H1 (cell line): Measurements from ENCODE around the gene ZNG1F. TPM values are rescaled to one million over a fixed set of nuclear protein-coding genes. Genes with fewer than 3 reads are reported as not detected.

Experiments
- CTCF ChIA-PET: fragments of 300-600 bp; sonication (Branson Sonifier 250); formaldehyde crosslinking; loops from one replicate; lab custom pipeline; 2021; ENCODE audit not compliant: partially characterized antibody; lab: Charles Lee
- POLR2A ChIA-PET: fragments of 300-600 bp; sonication (Branson Sonifier 250); formaldehyde crosslinking; loops from one replicate; lab custom pipeline; 2021; ENCODE audit warnings: inconsistent platforms; ENCODE audit not compliant: partially characterized antibody; lab: Charles Lee
- DNase-seq, 2 experiments: peaks; one replicate each; pipeline versions ENCODE4 v3.0.0 to v3.0.0-alpha.2; 2010 to 2022; ENCODE audit warnings: low spot score in 2 of 2, low read depth in 1 of 2, mixed read lengths in 1 of 2
- FAIRE-seq: peaks from 2 replicates; lab custom pipeline; 2011; peaks lifted over from hg19 to GRCh38; lab: Jason Lieb, UNC
- H2AFZ ChIP-seq: 2 replicates; pipeline ENCODE4 v1.8.1; 2012; ENCODE audit warnings: low read length, inconsistent platforms
- H2AK5ac ChIP-seq: 2 replicates; pipeline ENCODE4 v1.6.1; 2013; ENCODE audit warnings: low read depth, low read length
- H2BK120ac ChIP-seq: replicated peaks from 2 replicates; pipeline ENCODE3; 2013; ENCODE audit warnings: low read depth, low read length, inconsistent platforms
- H2BK12ac ChIP-seq: 2 replicates; pipeline ENCODE4 v1.6.1; 2013; ENCODE audit warnings: low read depth, low read length
- H2BK15ac ChIP-seq: 2 replicates; pipeline ENCODE4 v1.6.1; 2013; ENCODE audit warnings: low read length
- H2BK20ac ChIP-seq: 2 replicates; pipeline ENCODE4 v1.6.1; 2013; ENCODE audit warnings: low read length
- H2BK5ac ChIP-seq: 2 replicates; pipeline ENCODE4 v1.6.1; 2013; ENCODE audit warnings: low read depth, low read length
- H3K14ac ChIP-seq: 2 replicates; pipeline ENCODE4 v1.6.1; 2013; ENCODE audit warnings: inconsistent platforms; ENCODE audit not compliant: insufficient read length
- H3K18ac ChIP-seq: 2 replicates; pipeline ENCODE4 v1.6.1; 2013; ENCODE audit warnings: low read length; ENCODE audit errors: extremely low read depth
- H3K23ac ChIP-seq: 2 replicates; pipeline ENCODE4 v1.6.1; 2013; ENCODE audit warnings: inconsistent platforms; ENCODE audit not compliant: insufficient read length
- H3K23me2 ChIP-seq: 2 replicates; pipeline ENCODE4 v1.6.1; 2013; ENCODE audit warnings: low read depth, low read length
- H3K27ac ChIP-seq: 2 replicates; pipeline ENCODE4 v1.6.1; 2011; ENCODE audit warnings: low read depth, low read length, inconsistent platforms
- H3K27me3 ChIP-seq, 4 experiments: replicated peaks in 1 of 4; 1 replicate in 1 of 4; 2 replicates in 3 of 4; pipeline versions ENCODE4 v1.6.1 to v1.8.1; 2011 to 2013; ENCODE audit warnings: low read length in 3 of 4, mild to moderate bottlenecking in 3 of 4, inconsistent platforms in 2 of 4, mixed read lengths in 2 of 4, moderate library complexity in 1 of 4; ENCODE audit not compliant: control insufficient read depth in 3 of 4, insufficient read depth in 3 of 4; ENCODE audit errors: extremely low read depth in 1 of 4
- H3K36me3 ChIP-seq, 4 experiments: 2 replicates each; pipeline versions ENCODE4 v1.6.1 to v1.8.1; 2011 to 2013; ENCODE audit warnings: mild to moderate bottlenecking in 4 of 4, low read length in 3 of 4, moderate library complexity in 2 of 4, control low read depth in 1 of 4, inconsistent platforms in 1 of 4; ENCODE audit not compliant: insufficient read depth in 4 of 4, control insufficient read depth in 2 of 4
- H3K4ac ChIP-seq: replicated peaks from 2 replicates; pipeline ENCODE3; 2013; ENCODE audit warnings: low read length, low read depth, mixed read lengths, inconsistent platforms; ENCODE audit not compliant: insufficient read length
- H3K4me1 ChIP-seq, 4 experiments: replicated peaks in 1 of 4; 1 replicate in 1 of 4; 2 replicates in 3 of 4; pipeline versions ENCODE4 v1.6.1 to v1.8.1; 2011 to 2013; ENCODE audit warnings: low read length in 3 of 4, inconsistent platforms in 2 of 4, mixed read lengths in 1 of 4; ENCODE audit not compliant: insufficient read depth in 4 of 4, control insufficient read depth in 3 of 4
- H3K4me2 ChIP-seq, 2 experiments: 2 replicates each; pipeline versions ENCODE4 v1.6.1 to v1.8.1; 2011 to 2013; ENCODE audit warnings: low read depth in 2 of 2, low read length in 2 of 2, control low read depth in 1 of 2, inconsistent platforms in 1 of 2, mild to moderate bottlenecking in 1 of 2; ENCODE audit not compliant: insufficient read depth in 1 of 2
- H3K4me3 ChIP-seq, 4 experiments: fragments of 200-600, 300-600 bp in 1 of 4; sonication (generic), shearing (Covaris generic), sonication (Bioruptor Twin) in 1 of 4; 2 replicates each; pipeline versions ENCODE4 v1.5.1 to v1.8.1; 2011 to 2016; ENCODE audit warnings: low read length in 4 of 4, low read depth in 3 of 4, control low read depth in 2 of 4, inconsistent platforms in 2 of 4, mild to moderate bottlenecking in 2 of 4, mixed read lengths in 1 of 4, moderate library complexity in 1 of 4; ENCODE audit not compliant: insufficient read depth in 2 of 4; ENCODE audit errors: extremely low read depth in 1 of 4
- H3K56ac ChIP-seq: replicated peaks from 2 replicates; pipeline ENCODE3; 2013; ENCODE audit warnings: low read depth, mild to moderate bottlenecking, mixed read lengths, low read length, inconsistent platforms; ENCODE audit not compliant: insufficient read length
- H3K79me1 ChIP-seq: 2 replicates; pipeline ENCODE4 v1.6.1; 2013; ENCODE audit warnings: low read depth, low read length, control low read depth
- H3K79me2 ChIP-seq, 2 experiments: 2 replicates each; pipeline versions ENCODE4 v1.6.1 to v1.8.1; 2012 to 2013; ENCODE audit warnings: low read length in 2 of 2, mild to moderate bottlenecking in 2 of 2, inconsistent platforms in 1 of 2; ENCODE audit not compliant: insufficient read depth in 2 of 2, control insufficient read depth in 1 of 2
- H3K9ac ChIP-seq, 4 experiments: replicated peaks in 1 of 4; 1 replicate in 1 of 4; 2 replicates in 3 of 4; pipeline versions ENCODE4 v1.6.1 to v1.8.1; 2011 to 2013; ENCODE audit warnings: low read depth in 3 of 4, low read length in 3 of 4, control low read depth in 2 of 4, mild to moderate bottlenecking in 2 of 4, moderate library complexity in 2 of 4, inconsistent platforms in 1 of 4; ENCODE audit errors: extremely low read depth in 1 of 4
- H3K9me3 ChIP-seq, 2 experiments: 2 replicates each; pipeline versions ENCODE4 v1.6.1 to v1.8.1; 2012 to 2013; ENCODE audit warnings: mild to moderate bottlenecking in 2 of 2, moderate library complexity in 2 of 2, control low read depth in 1 of 2, inconsistent platforms in 1 of 2, low read depth in 1 of 2, low read length in 1 of 2, mixed read lengths in 1 of 2; ENCODE audit not compliant: insufficient read depth in 2 of 2
- H4K20me1 ChIP-seq, 2 experiments: replicated peaks in 1 of 2; 2 replicates each; pipeline versions ENCODE3 to v1.8.1; 2011 to 2013; ENCODE audit warnings: inconsistent platforms in 2 of 2, low read length in 2 of 2, mild to moderate bottlenecking in 1 of 2; ENCODE audit not compliant: insufficient read depth in 2 of 2, control insufficient read depth in 1 of 2
- H4K5ac ChIP-seq: 2 replicates; pipeline ENCODE4 v1.6.1; 2013; ENCODE audit warnings: low read length, low read depth, mixed read lengths, inconsistent platforms; ENCODE audit not compliant: insufficient read length
- H4K8ac ChIP-seq: 2 replicates; pipeline ENCODE4 v1.8.0; 2013; ENCODE audit warnings: mild to moderate bottlenecking, moderate library complexity, low read length, inconsistent platforms; ENCODE audit not compliant: insufficient read depth; ENCODE audit errors: extremely low read depth
- H4K91ac ChIP-seq: replicated peaks from 2 replicates; pipeline ENCODE3; 2013; ENCODE audit warnings: low read length, mixed read lengths, inconsistent platforms; ENCODE audit not compliant: insufficient read length
- BCL11A ChIP-seq, 2 experiments: IDR thresholded peaks; one replicate each; pipeline ENCODE4 v1.6.1; 2011; ENCODE audit warnings: low read depth in 2 of 2, low read length in 2 of 2, mild to moderate bottlenecking in 2 of 2
- CBX5 ChIP-seq: fragments of 300-800, 300-1000 bp; sonication (generic); IDR thresholded peaks from 2 replicates; pipeline ENCODE4 v1.7.1; 2016; ENCODE audit warnings: antibody characterized with exemption, low read length, low read depth
- CBX8 ChIP-seq: fragments of 300-800, 300-1000 bp; sonication (generic); IDR thresholded peaks from 2 replicates; pipeline ENCODE4 v1.7.1; 2016; ENCODE audit warnings: low read depth, low read length, borderline replicate concordance
- CHD1 ChIP-seq: IDR thresholded peaks from 2 replicates; pipeline ENCODE4 v1.6.1; 2012; ENCODE audit warnings: low read depth, low read length, improper control_type of control experiment
- MAFK ChIP-seq: IDR thresholded peaks from 2 replicates; pipeline ENCODE4 v1.6.1; 2012; ENCODE audit warnings: low read depth, mild to moderate bottlenecking, improper control_type of control experiment, low read length
- WGBS, 2 experiments: shearing (Covaris generic) in 1 of 2; methylation state at CpG; one replicate each; pipeline versions ENCODE4 v1.1.6 to v1.1.7; 2013 to 2015; ENCODE audit warnings: low lambda C conversion rate in 2 of 2, mixed read lengths in 2 of 2, inconsistent platforms in 1 of 2, low coverage in 1 of 2, missing lambda C conversion rate in 1 of 2; ENCODE audit not compliant: insufficient replicate concordance in 2 of 2, insufficient coverage in 1 of 2, insufficient read length in 1 of 2; ENCODE audit errors: extremely low coverage in 1 of 2, missing lambda C conversion rate in 1 of 2; 5-methylcytosine and 5-hydroxymethylcytosine counted together
- polyA plus RNA-seq, 7 experiments: library from polyadenylated mRNA; depleted of rRNA in 3 of 7; stranded (reverse) in 5 of 7; unstranded in 2 of 7; fragments of >200 nt in 5 of 7; fragments of 200-250 nt in 2 of 7; gene quantifications; 1 replicate in 5 of 7; 2 replicates in 1 of 7; 4 replicates in 1 of 7; pipeline versions ENCODE4 v1.2.1 to v1.2.3, GENCODE V29; 2011 to 2013; ENCODE audit warnings: missing spikeins in 2 of 7, mixed read lengths in 2 of 7
- total RNA-seq: library from RNA; stranded (reverse); fragmentation: NEBNext Ultra II Directional; extraction: Animal tissue kit (Norgen Biotek cat#: 25700); gene quantifications from 2 replicates; pipeline ENCODE4 v1.2.1, GENCODE V29; 2021

Gene ZNG1F
- total and polyA plus RNA-seq, 2 of the 8 experiments (the other 6 are each of a cell fraction or from before 2014, with no cell fraction given) = 4.3 to 4.8 TPM

- Histone ChIP-seq H3K9ac (peak overlapping the region in 1 of 4 experiments; percentile 3; a peak in 2 of 7 replicates), H2BK20ac (peak overlapping the region; percentile 16; the same call in 1 of the 2 replicates), H2BK15ac (peak overlapping the region; percentile 3), H3K23me2 (peaks cover 10% of the 10 kb centered on the region), H3K23ac (peak overlapping the region; percentile 93), H3K56ac (peak overlapping the region; percentile 49), H2BK5ac (peak overlapping the region; percentile 71), H3K4ac (peak overlapping the region; percentile 95), H3K27ac (no peak overlapping the region), H3K36me3 (no peaks in the 10 kb centered on the region; a peak in 1 of 8 replicates), H3K79me2 (no peaks in the 10 kb centered on the region), H4K20me1 (peaks cover 0 to 10% of the 10 kb centered on the region in 2 experiments), H4K91ac (peak overlapping the region; percentile 98), H3K4me3 (no peak overlapping the region; a peak in 1 of 8 replicates), H4K8ac (peak overlapping the region; percentile 83), H3K14ac (peak overlapping the region; percentile 16), H3K18ac (no peak overlapping the region), H3K4me2 (no peak overlapping the region), H2BK12ac (peak overlapping the region; percentile 18; the same call in 1 of the 2 replicates), H3K9me3 (peaks cover 19 to 32% of the 10 kb centered on the region in 2 experiments), H2AK5ac (peak overlapping the region; percentile 47), H2BK120ac (peak overlapping the region; percentile 18), H3K27me3 (peaks cover 1 to 26% (median 17%) of the 10 kb centered on the region in 4 experiments), H2AFZ (no peak overlapping the region), H3K79me1 (peaks cover 6% of the 10 kb centered on the region; the same call in 1 of the 2 replicates), H4K5ac (peak overlapping the region; percentile 51), H3K4me1 (no peaks in the 10 kb centered on the region)
- ChIA-PET POLR2A (no interaction called here), CTCF (no interaction called here)
- 56% methylated on average over 7 of the region's 7 CpGs; no CpG with 5 or more reads in 1 of the 2 experiments for WGBS, 2 experiments
- FAIRE-seq (no peak), DNase-seq (no peak)
- no peak for TF ChIP-seq BCL11A (IDR thresholded peaks at IDR 0.05; ENCODE audit: low read depth in 2 of 2, low read length in 2 of 2)
- TF ChIP-seq MAFK = no peak
- peak; percentile 94; the same call in 1 of the 2 replicates for TF ChIP-seq CBX5
- TF ChIP-seq CHD1 = no peak
- 0 out of 2 replicates have a peak, but pooled peaks have one; percentile 41 for TF ChIP-seq CBX8
These were observed 40.6 kb upstream of the ZNG1F start for GRCh38 chr9:41229408-41230401.
